ENCODE results near the gene RGS8. TPM values are rescaled to one million over a fixed set of nuclear protein-coding genes. Genes with fewer than 3 reads are reported as not detected.

The RGS8 gene
- total and polyA plus RNA-seq, 11 donors = 0.05 to 0.23 (median 0.11) TPM; not detected in 8

DNA sequence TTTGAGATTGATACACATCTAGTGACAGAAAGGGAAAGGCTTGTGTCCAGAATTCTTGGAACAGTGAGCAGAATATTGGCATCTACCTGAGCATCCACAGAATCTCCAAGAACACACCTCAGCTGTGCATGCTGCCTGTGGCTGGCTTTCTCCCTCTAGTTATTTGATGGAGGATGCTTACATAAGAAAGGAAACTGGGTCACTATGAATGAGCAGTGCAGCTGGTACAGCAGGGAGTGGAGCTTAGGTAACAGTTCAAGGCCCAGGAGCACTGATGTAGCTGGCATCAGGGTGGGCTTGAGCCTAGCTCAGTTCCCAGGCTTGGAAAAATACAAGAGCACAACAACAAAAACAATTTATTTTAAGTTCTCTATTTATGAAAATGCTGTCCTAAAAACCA lies 26.3 kb downstream of the RGS8 start:
- DNase-seq = no peak
- Histone ChIP-seq H3K4me1 (no peaks in the 10 kb centered on the region), H3K36me3 (no peaks in the 10 kb centered on the region), H3K9me3 (no peaks in the 10 kb centered on the region), H3K27me3 (peaks cover 0 to 2% (median 0%) of the 10 kb centered on the region in 9 donors), H3K4me3 (no peak overlapping the region), H3K27ac (no peak overlapping the region)
- ATAC-seq = no peak
- TF ChIP-seq, protein P1, sequence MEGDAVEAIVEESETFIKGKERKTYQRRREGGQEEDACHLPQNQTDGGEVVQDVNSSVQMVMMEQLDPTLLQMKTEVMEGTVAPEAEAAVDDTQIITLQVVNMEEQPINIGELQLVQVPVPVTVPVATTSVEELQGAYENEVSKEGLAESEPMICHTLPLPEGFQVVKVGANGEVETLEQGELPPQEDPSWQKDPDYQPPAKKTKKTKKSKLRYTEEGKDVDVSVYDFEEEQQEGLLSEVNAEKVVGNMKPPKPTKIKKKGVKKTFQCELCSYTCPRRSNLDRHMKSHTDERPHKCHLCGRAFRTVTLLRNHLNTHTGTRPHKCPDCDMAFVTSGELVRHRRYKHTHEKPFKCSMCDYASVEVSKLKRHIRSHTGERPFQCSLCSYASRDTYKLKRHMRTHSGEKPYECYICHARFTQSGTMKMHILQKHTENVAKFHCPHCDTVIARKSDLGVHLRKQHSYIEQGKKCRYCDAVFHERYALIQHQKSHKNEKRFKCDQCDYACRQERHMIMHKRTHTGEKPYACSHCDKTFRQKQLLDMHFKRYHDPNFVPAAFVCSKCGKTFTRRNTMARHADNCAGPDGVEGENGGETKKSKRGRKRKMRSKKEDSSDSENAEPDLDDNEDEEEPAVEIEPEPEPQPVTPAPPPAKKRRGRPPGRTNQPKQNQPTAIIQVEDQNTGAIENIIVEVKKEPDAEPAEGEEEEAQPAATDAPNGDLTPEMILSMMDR (IDR thresholded peaks at IDR 0.05) = no peak
- no peak for TF ChIP-seq POLR2A (IDR thresholded peaks at IDR 0.05)
- intact Hi-C loops (cut with DNase I) = no loop called here

- 90 to 97% (median 94%) methylated on average over 4 of the region's 4 CpGs for WGBS, 4 donors
- intact Hi-C loops (cut with DNase I) = no loop called here
- DNase-seq (no peak), ATAC-seq (no peak)
- Histone ChIP-seq H3K27me3 (no peaks in the 10 kb centered on the region), H3K27ac (no peak overlapping the region), H3K4me1 (no peaks in the 10 kb centered on the region), H3K4me3 (no peak overlapping the region), H3K36me3 (no peaks in the 10 kb centered on the region), H3K9me3 (no peaks in the 10 kb centered on the region)
- no peak for TF ChIP-seq POLR2A (IDR thresholded peaks at IDR 0.05)
- TF ChIP-seq, protein P1 (IDR thresholded peaks at IDR 0.05) = no peak
Observed at GRCh38 chr1:182656842-182657397, 27.5 kb downstream of the RGS8 start.

GRCh38 chr1:182653986-182654385 lies 30.4 kb downstream of the RGS8 start:
- no peak for TF ChIP-seq POLR2A (IDR thresholded peaks at IDR 0.05)
- TF ChIP-seq, protein P1 (IDR thresholded peaks at IDR 0.05) = no peak
- Histone ChIP-seq H3K4me1 (no peaks in the 10 kb centered on the region), H3K9me3 (no peaks in the 10 kb centered on the region), H3K4me3 (no peak overlapping the region), H3K27me3 (no peaks in the 10 kb centered on the region), H3K27ac (no peak overlapping the region), H3K36me3 (no peaks in the 10 kb centered on the region)
- DNase-seq (no peak), ATAC-seq (no peak)
- intact Hi-C loops (cut with DNase I) = no loop called here
- 84 to 100% (median 94%) methylated on average over 2 of the region's 2 CpGs for WGBS, 4 donors

- intact Hi-C loops (cut with DNase I) = no loop called here
- Histone ChIP-seq H3K9me3 (no peaks in the 10 kb centered on the region), H3K27ac (no peak overlapping the region), H3K4me3 (no peak overlapping the region), H3K27me3 (no peaks in the 10 kb centered on the region), H3K4me1 (no peaks in the 10 kb centered on the region), H3K36me3 (no peaks in the 10 kb centered on the region)
- DNase-seq (no peak), ATAC-seq (no peak)
- 60 to 95% (median 79%) methylated on average over 3 of the region's 3 CpGs for WGBS, 4 donors
- TF ChIP-seq, protein P1 (IDR thresholded peaks at IDR 0.05) = no peak
- TF ChIP-seq POLR2A (IDR thresholded peaks at IDR 0.05) = no peak
Observed at GRCh38 chr1:182652933-182653332, 31.5 kb downstream of the RGS8 start.

Measured in heart left ventricle (tissue), 16 donors.